Gastrocnemius medialis (tissue), 4 donors: ENCODE data around the gene RTN4RL1. TPM values are rescaled to one million over a fixed set of nuclear protein-coding genes. Genes with fewer than 3 reads are reported as not detected.

Source experiments
- ATAC-seq, 2 donors: fragments of 150-250 bp; one replicate each; pipeline ENCODE4 v1.9.1; 2016
- DNase-seq, 2 donors: peaks; one replicate each; pipeline ENCODE4 v3.0.0-alpha.2; 2019
- H3K27ac ChIP-seq, 4 donors: fragments of 200-600 bp; sonication (generic); 1 replicate in 1 of 4; 2 replicates in 3 of 4; pipeline ENCODE4 v1.5.1; 2016 to 2018; ENCODE audit warnings: mild to moderate bottlenecking in 2 of 4, moderate library complexity in 1 of 4
- H3K27me3 ChIP-seq, 3 donors: fragments of 200-600 bp; sonication (generic) in 2 of 3; 1 replicate in 1 of 3; 2 replicates in 2 of 3; pipeline versions ENCODE4 v1.5.1 to v1.6.0; 2016 to 2019; ENCODE audit warnings: mild to moderate bottlenecking in 1 of 3, moderate library complexity in 1 of 3
- H3K36me3 ChIP-seq, 2 donors: fragments of 200-600 bp; sonication (generic) in 1 of 2; one replicate each; pipeline ENCODE4 v1.5.1; 2017 to 2018
- H3K4me1 ChIP-seq, 2 donors: fragments of 200-600 bp; sonication (generic) in 1 of 2; one replicate each; pipeline ENCODE4 v1.5.1; 2016 to 2017; ENCODE audit warnings: mild to moderate bottlenecking in 2 of 2
- H3K4me3 ChIP-seq, 4 donors: fragments of 200-600 bp; sonication (generic) in 3 of 4; 1 replicate in 1 of 4; 2 replicates in 3 of 4; pipeline ENCODE4 v1.5.1; 2016 to 2019; ENCODE audit warnings: mild to moderate bottlenecking in 2 of 4
- H3K9me3 ChIP-seq, 3 donors: fragments of 200-600 bp; sonication (generic) in 2 of 3; 1 replicate in 1 of 3; 2 replicates in 2 of 3; pipeline ENCODE4 v1.5.1; 2016 to 2019
- POLR2A ChIP-seq, 2 donors: fragments of 450-650 bp; IDR thresholded peaks; one replicate each; pipeline ENCODE4 v1.6.1; 2017; ENCODE audit warnings: antibody characterized with exemption in 2 of 2, mild to moderate bottlenecking in 2 of 2, moderate library complexity in 2 of 2
- in situ Hi-C, 4 donors: fragments of 200-750 bp; cut with MboI; loops; one replicate each; pipeline versions ENCODE4 v1.15.0 to v1.8.0; 2017; ENCODE audit warnings: low sequenced_read_pairs in 4 of 4
- intact Hi-C: fragments of 100-400 bp; cut with DNase I; formaldehyde crosslinking; loops from one replicate; pipeline ENCODE4 v1.15.1; 2023; ENCODE audit warnings: low total_unique reads
- total RNA-seq, 4 donors: library from RNA; depleted of rRNA; stranded (reverse); fragments of >200 nt; gene quantifications; one replicate each; pipeline versions ENCODE4 v1.1.0 to v1.2.3, GENCODE V29; 2016
- TF ChIP-seq, protein P1 (sequence below), 5 experiments: fragments of 450-650 bp in 3 of 5; fragments of 200-600 bp in 2 of 5; sonication (generic) in 2 of 5; IDR thresholded peaks in 4 of 5; conservative IDR thresholded peaks in 1 of 5; 1 replicate in 4 of 5; 2 replicates in 1 of 5; pipeline ENCODE4 v1.5.1; 2016 to 2019; ENCODE audit warnings: antibody characterized with exemption in 5 of 5, mild to moderate bottlenecking in 3 of 5, moderate library complexity in 3 of 5

RTN4RL1 gene
- total RNA-seq, 4 donors from 2014 or later, result 0.31 to 1.7 (median 1.2) TPM

DNA sequence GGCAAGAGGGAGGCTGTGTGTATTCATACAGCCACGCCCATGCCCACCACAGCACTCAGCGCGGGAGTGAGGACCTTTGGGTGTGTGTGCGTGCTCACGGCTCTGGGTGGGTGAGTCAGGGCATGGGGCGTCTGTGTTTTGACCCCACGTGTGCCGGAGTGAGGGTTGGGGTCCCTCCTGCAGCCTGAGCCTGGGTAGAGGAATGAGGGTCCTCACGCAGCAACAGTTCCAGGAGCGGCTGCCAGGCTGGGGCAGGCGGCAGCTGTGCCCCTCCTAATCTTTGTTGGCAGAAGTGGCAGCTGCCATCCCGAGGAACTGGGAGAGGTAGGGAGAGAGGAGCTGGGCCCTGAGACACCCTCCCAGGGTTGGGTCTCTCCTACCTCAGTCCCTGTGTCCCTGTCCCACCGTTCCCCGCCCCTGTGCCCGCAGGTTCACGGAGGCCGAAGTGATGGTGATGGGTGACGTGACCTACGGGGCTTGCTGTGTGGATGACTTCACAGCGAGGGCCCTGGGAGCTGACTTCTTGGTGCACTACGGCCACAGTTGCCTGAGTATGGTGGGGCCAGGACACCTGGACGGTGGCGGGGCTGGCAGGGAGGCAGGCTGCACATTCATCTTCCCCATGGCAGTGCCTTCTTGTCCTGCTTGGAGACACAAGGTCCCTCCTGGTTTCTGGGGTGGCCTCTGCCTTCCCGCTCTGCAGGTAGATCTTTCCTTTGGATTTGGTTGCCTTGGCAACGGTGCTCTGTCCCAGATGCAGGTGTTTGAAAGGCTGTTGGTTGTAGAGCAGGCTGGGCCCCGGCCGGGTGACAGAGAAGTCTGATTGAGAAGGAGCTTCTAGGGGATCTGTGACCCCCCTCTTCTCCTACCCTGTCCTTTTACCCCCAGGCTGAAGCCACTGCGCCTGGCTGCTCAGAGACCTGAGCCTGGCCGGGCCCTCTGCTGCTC lies 10.7 kb upstream of the RTN4RL1 start:
- peaks cover 12 to 21% of the 10 kb centered on the region in 2 donors for H3K4me1 ChIP-seq
- no peak for TF ChIP-seq POLR2A (IDR thresholded peaks at IDR 0.05)
- TF ChIP-seq, protein P1, sequence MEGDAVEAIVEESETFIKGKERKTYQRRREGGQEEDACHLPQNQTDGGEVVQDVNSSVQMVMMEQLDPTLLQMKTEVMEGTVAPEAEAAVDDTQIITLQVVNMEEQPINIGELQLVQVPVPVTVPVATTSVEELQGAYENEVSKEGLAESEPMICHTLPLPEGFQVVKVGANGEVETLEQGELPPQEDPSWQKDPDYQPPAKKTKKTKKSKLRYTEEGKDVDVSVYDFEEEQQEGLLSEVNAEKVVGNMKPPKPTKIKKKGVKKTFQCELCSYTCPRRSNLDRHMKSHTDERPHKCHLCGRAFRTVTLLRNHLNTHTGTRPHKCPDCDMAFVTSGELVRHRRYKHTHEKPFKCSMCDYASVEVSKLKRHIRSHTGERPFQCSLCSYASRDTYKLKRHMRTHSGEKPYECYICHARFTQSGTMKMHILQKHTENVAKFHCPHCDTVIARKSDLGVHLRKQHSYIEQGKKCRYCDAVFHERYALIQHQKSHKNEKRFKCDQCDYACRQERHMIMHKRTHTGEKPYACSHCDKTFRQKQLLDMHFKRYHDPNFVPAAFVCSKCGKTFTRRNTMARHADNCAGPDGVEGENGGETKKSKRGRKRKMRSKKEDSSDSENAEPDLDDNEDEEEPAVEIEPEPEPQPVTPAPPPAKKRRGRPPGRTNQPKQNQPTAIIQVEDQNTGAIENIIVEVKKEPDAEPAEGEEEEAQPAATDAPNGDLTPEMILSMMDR (IDR thresholded peaks at IDR 0.05 in 4 of 5, conservative IDR thresholded peaks at IDR 0.05 in 1 of 5), result no peak
- no peak overlapping the region for H3K27ac ChIP-seq
- intact Hi-C loops, result no loop called here
- no peaks in the 10 kb centered on the region for H3K9me3 ChIP-seq
- in situ Hi-C loops, result loop anchor here (25.0 kb wide), 2 partner anchors 349 to 374 kb away; partner anchors contain the start of gene PRPF8 (in 1 of the 4)
- DNase-seq (no peak), ATAC-seq (no peak)
- no peak overlapping the region for H3K4me3 ChIP-seq
- no peaks in the 10 kb centered on the region for H3K27me3 ChIP-seq
- H3K36me3 ChIP-seq, result peaks cover 0 to 31% of the 10 kb centered on the region in 2 donors

DNA sequence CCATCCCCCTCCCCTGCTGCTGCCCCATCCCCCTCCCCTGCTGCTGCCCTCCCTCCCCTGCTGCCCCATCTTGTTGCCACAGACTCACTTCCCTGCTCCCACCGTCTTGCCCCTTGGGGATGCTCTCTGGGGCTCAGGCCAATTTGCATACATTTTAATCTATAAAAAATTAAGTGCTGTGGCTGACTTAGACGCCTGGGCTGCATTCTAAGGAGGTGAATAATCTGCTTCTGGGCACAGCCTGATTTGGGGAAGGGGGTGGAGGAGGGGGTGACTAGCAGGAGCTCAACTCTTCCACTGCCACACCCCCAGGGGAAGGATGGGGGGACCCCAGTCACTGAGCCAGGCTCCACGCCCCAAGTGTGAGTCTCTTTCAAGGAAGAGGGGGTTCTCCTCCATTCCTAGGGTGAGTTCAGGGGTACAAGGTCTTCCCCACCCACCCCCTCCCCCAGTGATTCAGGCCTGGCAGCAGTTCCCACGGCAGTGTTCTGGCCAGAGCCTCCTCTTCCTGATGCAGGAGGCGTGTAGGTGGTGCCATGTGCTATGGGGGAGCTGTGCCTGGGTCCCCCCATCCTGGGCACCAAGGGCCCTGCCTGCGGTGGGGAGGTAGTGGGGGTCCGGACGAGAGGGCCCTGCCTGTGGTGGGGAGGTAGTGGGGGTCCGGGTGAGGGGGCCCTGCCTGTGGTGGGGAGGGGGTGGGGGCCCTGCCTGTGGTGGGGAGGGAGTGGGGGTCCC lies 9.8 kb upstream of the RTN4RL1 start:
- Histone ChIP-seq H3K9me3 (no peaks in the 10 kb centered on the region), H3K4me1 (peaks cover 14 to 24% of the 10 kb centered on the region in 2 donors), H3K4me3 (no peak overlapping the region), H3K27ac (no peak overlapping the region), H3K36me3 (peaks cover 0 to 25% of the 10 kb centered on the region in 2 donors), H3K27me3 (no peaks in the 10 kb centered on the region)
- no peak for TF ChIP-seq POLR2A (IDR thresholded peaks at IDR 0.05)
- TF ChIP-seq, protein P1 (IDR thresholded peaks at IDR 0.05 in 4 of 5, conservative IDR thresholded peaks at IDR 0.05 in 1 of 5), result no peak
- in situ Hi-C loops (loop anchor here (25.0 kb wide), 2 partner anchors 348 to 373 kb away; partner anchors contain the start of gene PRPF8 (in 1 of the 4)), intact Hi-C loops (no loop called here)
- ATAC-seq (no peak), DNase-seq (no peak)

DNA sequence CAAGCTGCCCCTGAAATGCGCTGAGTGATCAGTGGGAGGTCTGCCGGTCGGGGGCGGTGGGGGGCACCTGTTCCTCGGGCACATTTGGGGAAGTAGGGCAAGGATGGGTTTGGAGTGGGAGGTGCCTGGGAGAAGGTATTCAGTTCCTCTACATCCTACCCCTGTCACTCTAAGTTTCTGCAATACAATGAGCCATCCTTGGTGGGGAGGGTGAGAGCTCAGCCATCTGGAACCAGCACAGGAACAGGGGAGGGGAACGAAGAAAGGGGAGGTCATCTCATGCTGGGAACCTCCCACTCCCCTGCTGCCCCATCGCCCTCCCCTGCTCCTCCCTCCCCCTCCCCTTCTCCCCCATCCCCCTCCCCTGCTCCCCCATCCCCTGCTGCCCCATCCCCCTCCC lies 9.0 kb upstream of the RTN4RL1 start:
- in situ Hi-C loops, result loop anchor here (25.0 kb wide), 2 partner anchors 347 to 372 kb away; partner anchors contain the start of gene PRPF8 (in 1 of the 4)
- DNase-seq (no peak), ATAC-seq (no peak)
- Histone ChIP-seq H3K27me3 (no peaks in the 10 kb centered on the region), H3K36me3 (peaks cover 0 to 25% of the 10 kb centered on the region in 2 donors), H3K9me3 (no peaks in the 10 kb centered on the region), H3K4me1 (peaks cover 14 to 29% of the 10 kb centered on the region in 2 donors), H3K4me3 (no peak overlapping the region), H3K27ac (no peak overlapping the region)
- intact Hi-C loops, result no loop called here
- TF ChIP-seq POLR2A (IDR thresholded peaks at IDR 0.05), result no peak
- TF ChIP-seq, protein P1 (IDR thresholded peaks at IDR 0.05 in 4 of 5, conservative IDR thresholded peaks at IDR 0.05 in 1 of 5), result no peak

DNA sequence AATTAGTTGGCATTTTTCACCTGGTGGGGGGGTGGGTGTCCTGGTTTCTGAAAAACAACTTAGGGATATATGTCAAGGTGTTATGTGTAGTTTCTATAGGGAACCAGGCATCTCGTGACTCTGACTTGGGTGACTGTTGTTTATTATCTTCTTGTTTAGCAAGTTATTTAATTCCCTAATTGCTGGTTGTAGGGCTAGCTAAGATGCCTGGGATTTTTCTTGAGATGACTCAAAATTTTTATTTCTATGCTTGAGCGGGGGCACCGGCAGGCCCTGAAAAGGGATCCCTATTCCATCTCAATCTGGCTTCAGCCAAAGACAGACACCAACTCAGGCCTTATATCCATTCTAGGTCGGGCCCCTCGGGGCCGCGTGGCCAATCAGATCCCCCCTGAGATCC lies 8.0 kb upstream of the RTN4RL1 start:
- intact Hi-C loops, result no loop called here
- Histone ChIP-seq H3K4me1 (peaks cover 14 to 29% of the 10 kb centered on the region in 2 donors), H3K4me3 (no peak overlapping the region), H3K27me3 (no peaks in the 10 kb centered on the region), H3K9me3 (no peaks in the 10 kb centered on the region), H3K27ac (no peak overlapping the region), H3K36me3 (peaks cover 0 to 25% of the 10 kb centered on the region in 2 donors)
- TF ChIP-seq, protein P1 (IDR thresholded peaks at IDR 0.05 in 4 of 5, conservative IDR thresholded peaks at IDR 0.05 in 1 of 5), result no peak
- no peak for TF ChIP-seq POLR2A (IDR thresholded peaks at IDR 0.05)
- ATAC-seq (no peak), DNase-seq (no peak)
- in situ Hi-C loops, result loop anchor here (25.0 kb wide), 2 partner anchors 346 to 371 kb away; partner anchors contain the start of gene PRPF8 (in 1 of the 4)
